ENCODE data around the gene NCAPD2. TPM values are rescaled to one million over a fixed set of nuclear protein-coding genes. Genes with fewer than 3 reads are reported as not detected.
"Not testable (repeated sequence)": the region's sequence is repeated elsewhere in the genome, so short reads cannot be mapped to it uniquely, and the experiment has no call there.

Gene NCAPD2
- total RNA-seq, 1 donor from 2014 or later = 113 TPM

- DNase-seq (ENCODE audit: low spot score) = no peak
- H4K20me1 ChIP-seq (ENCODE audit: low read depth) = no peaks in the 10 kb centered on the region
- H3K27me3 ChIP-seq = no peaks in the 10 kb centered on the region
- H3F3A ChIP-seq (ENCODE audit: low read depth) = peaks cover 7% of the 10 kb centered on the region
- H3K4me2 ChIP-seq = no peak overlapping the region
- H2AFZ ChIP-seq (replicated peaks) = no peak overlapping the region
- Mint-ChIP-seq H3K36me3 (no peaks in the 10 kb centered on the region), H3K4me3 (no peak overlapping the region), H3K27me3 (ENCODE audit: insufficient read depth, low read depth) (peaks cover 4% of the 10 kb centered on the region), H3K9me3 (peaks cover 9% of the 10 kb centered on the region), H3K4me1 (peaks cover 3% of the 10 kb centered on the region), H3K27ac (no peak overlapping the region)
- no peaks in the 10 kb centered on the region for H3K4me1 ChIP-seq
- TF ChIP-seq CTCF (IDR thresholded peaks at IDR 0.05) (no peak), EZH2phosphoT487 (IDR thresholded peaks at IDR 0.05) (no peak), EZH2 (IDR thresholded peaks at IDR 0.05) (no peak)
- H3K27ac ChIP-seq = no peak overlapping the region
- no peaks in the 10 kb centered on the region for H3K79me2 ChIP-seq (ENCODE audit: low read depth)
- no peaks in the 10 kb centered on the region for H3K9me3 ChIP-seq (ENCODE audit: low read depth)
- H3K9ac ChIP-seq = no peak overlapping the region
- no peak overlapping the region for H3K4me3 ChIP-seq
- no peaks in the 10 kb centered on the region for H3K36me3 ChIP-seq
These were observed 17.4 kb upstream of the NCAPD2 start for GRCh38 chr12:6476489-6476888.

- H3F3A ChIP-seq (ENCODE audit: low read depth); H3K4me1 Mint-ChIP-seq; H3K9me3 ChIP-seq (ENCODE audit: low read depth); H3K9ac ChIP-seq; H2AFZ ChIP-seq (replicated peaks); H3K9me3 Mint-ChIP-seq; H3K27ac Mint-ChIP-seq; H3K36me3 Mint-ChIP-seq; H3K4me3 Mint-ChIP-seq; H3K4me1 ChIP-seq; DNase-seq (ENCODE audit: low spot score); H3K36me3 ChIP-seq; H3K79me2 ChIP-seq (ENCODE audit: low read depth); H4K20me1 ChIP-seq (ENCODE audit: low read depth); H3K27me3 ChIP-seq; H3K4me3 ChIP-seq; H3K4me2 ChIP-seq; H3K27ac ChIP-seq; H3K27me3 Mint-ChIP-seq (ENCODE audit: insufficient read depth, low read depth): not testable (repeated sequence)
These were observed 16.1 kb upstream of the NCAPD2 start for GRCh38 chr12:6477601-6478377.

GRCh38 chr12:6478416-6478815 is 15.5 kb upstream of the NCAPD2 start:
- no peak overlapping the region for H3K4me3 ChIP-seq
- no peaks in the 10 kb centered on the region for H3K36me3 ChIP-seq
- peaks cover 5% of the 10 kb centered on the region for H3K27me3 Mint-ChIP-seq (ENCODE audit: insufficient read depth, low read depth)
- no peak overlapping the region for H3K4me3 Mint-ChIP-seq
- H3K4me2 ChIP-seq = no peak overlapping the region
- no peak overlapping the region for H2AFZ ChIP-seq (replicated peaks)
- H3K9me3 ChIP-seq (ENCODE audit: low read depth) = no peaks in the 10 kb centered on the region
- no peaks in the 10 kb centered on the region for H3K79me2 ChIP-seq (ENCODE audit: low read depth)
- H3K27me3 ChIP-seq = no peaks in the 10 kb centered on the region
- H3K36me3 Mint-ChIP-seq = no peaks in the 10 kb centered on the region
- H3K4me1 Mint-ChIP-seq = peaks cover 3% of the 10 kb centered on the region
- TF ChIP-seq EZH2 (IDR thresholded peaks at IDR 0.05) = no peak
- no peak for TF ChIP-seq CTCF (IDR thresholded peaks at IDR 0.05)
- no peak for TF ChIP-seq EZH2phosphoT487 (IDR thresholded peaks at IDR 0.05)
- no peaks in the 10 kb centered on the region for H4K20me1 ChIP-seq (ENCODE audit: low read depth)
- no peak for DNase-seq (ENCODE audit: low spot score)
- no peak overlapping the region for H3K9ac ChIP-seq
- no peaks in the 10 kb centered on the region for H3F3A ChIP-seq (ENCODE audit: low read depth)
- no peak overlapping the region for H3K27ac Mint-ChIP-seq
- no peak overlapping the region for H3K27ac ChIP-seq
- no peaks in the 10 kb centered on the region for H3K4me1 ChIP-seq
- peaks cover 9% of the 10 kb centered on the region for H3K9me3 Mint-ChIP-seq

- H2AFZ ChIP-seq (replicated peaks) = no peak overlapping the region
- peaks cover 21% of the 10 kb centered on the region for H3F3A ChIP-seq (ENCODE audit: low read depth)
- no peak for TF ChIP-seq CTCF (IDR thresholded peaks at IDR 0.05)
- TF ChIP-seq EZH2phosphoT487 (IDR thresholded peaks at IDR 0.05) = no peak
- no peak for TF ChIP-seq EZH2 (IDR thresholded peaks at IDR 0.05)
- no peak for DNase-seq (ENCODE audit: low spot score)
- peaks cover 3% of the 10 kb centered on the region for H3K36me3 Mint-ChIP-seq
- H4K20me1 ChIP-seq (ENCODE audit: low read depth) = no peaks in the 10 kb centered on the region
- H3K79me2 ChIP-seq (ENCODE audit: low read depth) = peaks cover 16% of the 10 kb centered on the region
- H3K9me3 Mint-ChIP-seq = no peaks in the 10 kb centered on the region
- no peak overlapping the region for H3K27ac Mint-ChIP-seq
- H3K4me3 Mint-ChIP-seq = no peak overlapping the region
- H3K4me3 ChIP-seq = no peak overlapping the region
- peaks cover 8% of the 10 kb centered on the region for H3K36me3 ChIP-seq
- H3K27ac ChIP-seq = no peak overlapping the region
- peaks cover 2% of the 10 kb centered on the region for H3K27me3 Mint-ChIP-seq (ENCODE audit: insufficient read depth, low read depth)
- peaks cover 5% of the 10 kb centered on the region for H3K4me1 ChIP-seq
- H3K4me2 ChIP-seq = no peak overlapping the region
- H3K4me1 Mint-ChIP-seq = peaks cover 8% of the 10 kb centered on the region
- H3K9me3 ChIP-seq (ENCODE audit: low read depth) = no peaks in the 10 kb centered on the region
- H3K9ac ChIP-seq = no peak overlapping the region
- H3K27me3 ChIP-seq = no peaks in the 10 kb centered on the region
These were observed 5.7 kb upstream of the NCAPD2 start for GRCh38 chr12:6488240-6488639.

Data from neural progenitor cell (in vitro differentiated cells).